ENCODE results near the gene TTC9. TPM values are rescaled to one million over a fixed set of nuclear protein-coding genes. Genes with fewer than 3 reads are reported as not detected.

Gene TTC9
- total and polyA plus RNA-seq, 10 of the 15 experiments (the other 5 are each of a cell fraction or from before 2014, with no cell fraction given), result 0.87 to 15.8 (median 7.8) TPM

DNA sequence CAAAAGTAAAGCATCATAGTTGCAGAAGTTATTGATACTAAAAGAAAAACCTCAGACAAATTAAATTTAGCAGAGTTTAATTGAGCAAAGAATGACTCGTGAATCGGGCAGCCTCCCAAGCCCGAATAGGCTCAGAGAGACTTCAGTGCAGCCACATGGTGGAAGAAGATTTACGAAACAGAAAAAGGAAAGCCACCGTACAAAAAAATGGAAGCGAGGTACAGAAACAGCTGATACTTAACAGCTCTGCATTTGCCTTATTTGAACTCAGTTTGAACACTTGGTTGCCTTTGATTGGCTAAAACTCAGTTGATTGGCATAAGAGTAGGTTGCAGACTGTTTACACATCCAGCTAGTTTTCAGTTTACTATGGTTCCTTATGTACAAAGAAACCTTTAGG lies 12.9 kb downstream of the TTC9 start (continued):
- TF ChIP-seq PKNOX1 (IDR thresholded peaks at IDR 0.05), result peak; percentile 92
- TF ChIP-seq HDGF (IDR thresholded peaks at IDR 0.05), result no peak
- no peak for TF ChIP-seq BCLAF1 (IDR thresholded peaks at IDR 0.05)
- TF ChIP-seq POLR2A (IDR thresholded peaks at IDR 0.05; ENCODE audit: low read depth, low read length), result no peak
- no peak for TF ChIP-seq BCL3 (IDR thresholded peaks at IDR 0.05; ENCODE audit: borderline replicate concordance, insufficient read depth, low read depth, low read length, poor library complexity, severe bottlenecking)
- TF ChIP-seq, protein P1, sequence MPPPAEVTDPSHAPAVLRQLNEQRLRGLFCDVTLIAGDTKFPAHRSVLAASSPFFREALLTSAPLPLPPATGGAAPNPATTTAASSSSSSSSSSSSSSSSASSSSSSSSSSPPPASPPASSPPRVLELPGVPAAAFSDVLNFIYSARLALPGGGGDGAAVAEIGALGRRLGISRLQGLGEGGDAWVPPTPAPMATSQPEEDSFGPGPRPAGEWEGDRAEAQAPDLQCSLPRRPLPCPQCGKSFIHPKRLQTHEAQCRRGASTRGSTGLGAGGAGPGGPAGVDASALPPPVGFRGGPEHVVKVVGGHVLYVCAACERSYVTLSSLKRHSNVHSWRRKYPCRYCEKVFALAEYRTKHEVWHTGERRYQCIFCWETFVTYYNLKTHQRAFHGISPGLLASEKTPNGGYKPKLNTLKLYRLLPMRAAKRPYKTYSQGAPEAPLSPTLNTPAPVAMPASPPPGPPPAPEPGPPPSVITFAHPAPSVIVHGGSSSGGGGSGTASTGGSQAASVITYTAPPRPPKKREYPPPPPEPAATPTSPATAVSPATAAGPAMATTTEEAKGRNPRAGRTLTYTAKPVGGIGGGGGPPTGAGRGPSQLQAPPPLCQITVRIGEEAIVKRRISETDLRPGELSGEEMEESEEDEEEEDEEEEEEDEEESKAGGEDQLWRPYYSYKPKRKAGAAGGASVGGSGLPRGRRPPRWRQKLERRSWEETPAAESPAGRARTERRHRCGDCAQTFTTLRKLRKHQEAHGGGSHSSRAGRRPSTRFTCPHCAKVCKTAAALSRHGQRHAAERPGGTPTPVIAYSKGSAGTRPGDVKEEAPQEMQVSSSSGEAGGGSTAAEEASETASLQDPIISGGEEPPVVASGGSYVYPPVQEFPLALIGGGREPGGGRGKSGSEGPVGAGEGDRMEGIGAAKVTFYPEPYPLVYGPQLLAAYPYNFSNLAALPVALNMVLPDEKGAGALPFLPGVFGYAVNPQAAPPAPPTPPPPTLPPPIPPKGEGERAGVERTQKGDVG (CRISPR knock-in tag; IDR thresholded peaks at IDR 0.05), result no peak
- TF ChIP-seq MYB (IDR thresholded peaks at IDR 0.05; ENCODE audit: borderline replicate concordance, low read depth, low read length), result no peak
- TF ChIP-seq, protein P2, sequence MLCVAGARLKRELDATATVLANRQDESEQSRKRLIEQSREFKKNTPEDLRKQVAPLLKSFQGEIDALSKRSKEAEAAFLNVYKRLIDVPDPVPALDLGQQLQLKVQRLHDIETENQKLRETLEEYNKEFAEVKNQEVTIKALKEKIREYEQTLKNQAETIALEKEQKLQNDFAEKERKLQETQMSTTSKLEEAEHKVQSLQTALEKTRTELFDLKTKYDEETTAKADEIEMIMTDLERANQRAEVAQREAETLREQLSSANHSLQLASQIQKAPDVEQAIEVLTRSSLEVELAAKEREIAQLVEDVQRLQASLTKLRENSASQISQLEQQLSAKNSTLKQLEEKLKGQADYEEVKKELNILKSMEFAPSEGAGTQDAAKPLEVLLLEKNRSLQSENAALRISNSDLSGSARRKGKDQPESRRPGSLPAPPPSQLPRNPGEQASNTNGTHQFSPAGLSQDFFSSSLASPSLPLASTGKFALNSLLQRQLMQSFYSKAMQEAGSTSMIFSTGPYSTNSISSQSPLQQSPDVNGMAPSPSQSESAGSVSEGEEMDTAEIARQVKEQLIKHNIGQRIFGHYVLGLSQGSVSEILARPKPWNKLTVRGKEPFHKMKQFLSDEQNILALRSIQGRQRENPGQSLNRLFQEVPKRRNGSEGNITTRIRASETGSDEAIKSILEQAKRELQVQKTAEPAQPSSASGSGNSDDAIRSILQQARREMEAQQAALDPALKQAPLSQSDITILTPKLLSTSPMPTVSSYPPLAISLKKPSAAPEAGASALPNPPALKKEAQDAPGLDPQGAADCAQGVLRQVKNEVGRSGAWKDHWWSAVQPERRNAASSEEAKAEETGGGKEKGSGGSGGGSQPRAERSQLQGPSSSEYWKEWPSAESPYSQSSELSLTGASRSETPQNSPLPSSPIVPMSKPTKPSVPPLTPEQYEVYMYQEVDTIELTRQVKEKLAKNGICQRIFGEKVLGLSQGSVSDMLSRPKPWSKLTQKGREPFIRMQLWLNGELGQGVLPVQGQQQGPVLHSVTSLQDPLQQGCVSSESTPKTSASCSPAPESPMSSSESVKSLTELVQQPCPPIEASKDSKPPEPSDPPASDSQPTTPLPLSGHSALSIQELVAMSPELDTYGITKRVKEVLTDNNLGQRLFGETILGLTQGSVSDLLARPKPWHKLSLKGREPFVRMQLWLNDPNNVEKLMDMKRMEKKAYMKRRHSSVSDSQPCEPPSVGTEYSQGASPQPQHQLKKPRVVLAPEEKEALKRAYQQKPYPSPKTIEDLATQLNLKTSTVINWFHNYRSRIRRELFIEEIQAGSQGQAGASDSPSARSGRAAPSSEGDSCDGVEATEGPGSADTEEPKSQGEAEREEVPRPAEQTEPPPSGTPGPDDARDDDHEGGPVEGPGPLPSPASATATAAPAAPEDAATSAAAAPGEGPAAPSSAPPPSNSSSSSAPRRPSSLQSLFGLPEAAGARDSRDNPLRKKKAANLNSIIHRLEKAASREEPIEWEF (IDR thresholded peaks at IDR 0.05; ENCODE audit: insufficient replicate concordance, low read depth, low read length), result no peak
- TF ChIP-seq IKZF1 (conservative IDR thresholded peaks at IDR 0.05), result no peak
- TF ChIP-seq, protein P3, sequence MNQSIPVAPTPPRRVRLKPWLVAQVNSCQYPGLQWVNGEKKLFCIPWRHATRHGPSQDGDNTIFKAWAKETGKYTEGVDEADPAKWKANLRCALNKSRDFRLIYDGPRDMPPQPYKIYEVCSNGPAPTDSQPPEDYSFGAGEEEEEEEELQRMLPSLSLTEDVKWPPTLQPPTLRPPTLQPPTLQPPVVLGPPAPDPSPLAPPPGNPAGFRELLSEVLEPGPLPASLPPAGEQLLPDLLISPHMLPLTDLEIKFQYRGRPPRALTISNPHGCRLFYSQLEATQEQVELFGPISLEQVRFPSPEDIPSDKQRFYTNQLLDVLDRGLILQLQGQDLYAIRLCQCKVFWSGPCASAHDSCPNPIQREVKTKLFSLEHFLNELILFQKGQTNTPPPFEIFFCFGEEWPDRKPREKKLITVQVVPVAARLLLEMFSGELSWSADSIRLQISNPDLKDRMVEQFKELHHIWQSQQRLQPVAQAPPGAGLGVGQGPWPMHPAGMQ (IDR thresholded peaks at IDR 0.05; ENCODE audit: borderline replicate concordance), result no peak
- no peak for TF ChIP-seq IRF3 (IDR thresholded peaks at IDR 0.05)

Measured in GM12878 (cell line).